Stimulated activated CD8-positive, alpha-beta memory T cell treated with anti-CD3 and anti-CD28 coated beads, Interleukin-15, amount 100 ng/mL, for 1 hour (primary cell): ENCODE measurements around the gene SLC6A6.
"Not testable (repeated sequence)": the region's sequence is repeated elsewhere in the genome, so short reads cannot be mapped to it uniquely, and the experiment has no call there.

Experiments used
- DNase-seq: peaks from one replicate; pipeline ENCODE4 v3.0.0-alpha.2; 2020; ENCODE audit warnings: low read depth

SLC6A6 gene

DNA sequence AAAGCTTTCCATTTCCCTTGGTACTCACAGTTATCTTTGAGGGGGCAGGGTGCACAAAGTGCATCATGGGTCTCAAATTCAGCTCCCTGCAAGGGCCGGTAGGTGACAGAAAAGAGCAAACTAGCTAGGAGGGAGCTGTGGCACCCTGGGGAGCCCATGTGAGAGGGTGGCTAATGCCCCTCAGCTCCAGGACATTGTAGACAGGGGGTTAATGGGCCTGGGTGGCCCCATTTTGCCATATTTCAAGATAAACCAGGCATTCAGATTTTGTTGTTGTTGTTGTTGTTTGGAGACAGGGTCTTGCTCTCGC is 3.7 kb upstream of the SLC6A6 start:
- DNase-seq = no peak

DNA sequence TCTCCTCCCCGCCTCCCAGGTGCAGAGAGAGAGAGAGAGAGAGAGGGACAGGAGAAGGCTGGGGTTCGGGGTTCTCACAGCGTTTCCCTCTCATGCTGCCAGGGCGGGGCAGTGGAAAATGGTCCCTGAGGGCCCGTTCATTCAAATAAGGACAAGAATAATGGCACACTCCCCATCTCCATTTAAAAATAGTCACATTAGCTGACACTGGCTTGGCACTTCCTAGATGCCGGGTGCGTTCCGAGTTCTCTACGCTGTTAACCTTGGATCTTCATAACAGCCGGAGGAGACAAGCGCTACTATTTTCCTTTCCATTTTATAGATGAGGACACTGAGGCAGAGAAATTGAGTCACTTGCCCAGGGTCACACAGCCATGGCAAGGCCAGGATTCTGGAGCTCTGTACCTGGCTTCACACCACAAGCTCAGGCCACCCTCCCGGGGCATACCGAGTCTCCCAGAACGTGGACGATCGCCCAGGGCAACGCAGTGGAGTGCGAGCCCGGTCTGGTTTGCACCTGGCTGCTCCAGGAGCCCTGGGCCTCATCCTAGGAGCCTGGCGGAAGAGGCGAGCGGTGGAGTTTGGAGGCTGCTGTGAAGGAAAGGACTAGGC is 608 bp upstream of the SLC6A6 start:
- no peak for DNase-seq

DNA sequence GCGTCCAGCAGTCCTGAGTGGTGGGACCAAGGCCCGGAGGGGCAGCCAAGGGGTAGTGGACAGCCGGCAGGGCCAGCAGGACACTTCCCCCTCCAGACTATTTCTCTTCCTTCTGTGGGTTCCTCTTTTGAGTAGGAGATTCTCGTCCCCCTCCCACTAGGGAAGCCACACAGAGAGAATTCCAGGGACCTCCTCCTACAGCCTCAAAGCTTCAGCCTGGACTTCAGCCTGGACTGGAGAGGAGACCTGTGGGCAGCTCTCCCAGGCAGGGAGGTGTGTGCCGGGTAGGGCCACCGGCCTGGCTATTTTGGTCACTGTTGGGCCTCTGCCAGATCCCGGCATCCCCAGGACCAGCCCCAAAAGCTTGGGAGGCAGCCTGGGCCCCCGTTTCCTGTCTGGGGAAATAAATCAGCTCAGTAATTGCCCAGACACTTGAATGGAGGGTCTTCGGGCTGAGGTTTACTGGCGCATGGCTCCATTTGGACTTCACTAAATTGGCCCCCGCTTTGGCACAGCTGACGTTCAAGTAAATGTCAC is 1.3 kb downstream of the SLC6A6 start:
- DNase-seq = no peak

DNA sequence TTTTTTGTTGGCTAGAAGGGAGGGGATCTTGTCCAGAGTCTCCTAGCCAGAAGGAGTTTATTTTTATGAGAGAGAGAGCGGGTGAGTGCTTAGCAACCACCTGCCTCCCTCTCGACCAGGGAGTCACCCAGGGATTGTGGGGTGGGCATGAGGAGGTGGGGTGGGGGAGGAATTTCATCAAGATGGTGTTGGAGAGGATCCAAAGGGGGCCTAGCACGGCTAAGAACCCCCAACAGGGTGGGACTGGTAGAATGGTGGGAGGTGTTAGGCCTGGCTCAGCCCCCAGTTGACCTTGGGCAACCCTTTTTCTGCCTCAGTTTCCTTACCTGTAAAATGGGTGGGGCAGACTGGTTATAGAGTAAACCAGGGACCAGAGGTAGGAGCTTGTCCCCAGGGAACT is 1.8 kb downstream of the SLC6A6 start:
- DNase-seq = no peak

DNA sequence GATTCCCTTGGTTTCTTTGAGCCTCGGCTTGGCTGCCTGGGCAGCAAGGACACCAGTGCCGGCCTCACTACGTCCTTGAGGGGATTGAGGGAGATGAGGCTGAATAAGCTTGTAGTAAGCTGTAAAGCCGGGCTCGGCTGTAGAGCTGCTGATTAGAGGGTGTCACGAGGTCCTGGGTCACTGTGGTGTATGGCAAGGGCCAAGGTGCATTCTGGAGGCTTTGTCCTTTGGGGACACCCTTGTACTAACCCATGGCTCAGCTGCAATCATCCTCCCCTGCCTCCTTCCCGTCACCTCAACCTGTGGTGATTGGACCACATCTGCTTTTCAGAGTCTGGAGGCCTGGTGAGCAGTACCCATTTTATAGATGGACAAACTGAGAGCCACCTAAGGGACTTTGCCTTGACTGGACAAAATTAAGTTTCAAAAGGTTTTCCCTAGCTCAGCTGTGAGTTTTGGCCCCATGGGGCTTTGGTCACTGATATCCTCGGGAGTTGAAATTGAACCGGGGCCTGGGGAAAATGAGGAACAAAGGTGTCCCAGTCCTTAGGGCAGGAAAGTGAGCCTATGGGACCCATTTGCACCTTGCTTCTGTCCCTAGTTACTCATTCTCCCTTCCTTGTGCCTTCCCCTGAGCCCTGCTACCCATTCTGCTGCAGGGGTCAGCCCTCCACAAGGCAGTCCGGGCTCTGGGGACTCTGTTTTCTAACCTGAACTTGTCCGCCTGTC is 2.4 kb downstream of the SLC6A6 start:
- no peak for DNase-seq

DNA sequence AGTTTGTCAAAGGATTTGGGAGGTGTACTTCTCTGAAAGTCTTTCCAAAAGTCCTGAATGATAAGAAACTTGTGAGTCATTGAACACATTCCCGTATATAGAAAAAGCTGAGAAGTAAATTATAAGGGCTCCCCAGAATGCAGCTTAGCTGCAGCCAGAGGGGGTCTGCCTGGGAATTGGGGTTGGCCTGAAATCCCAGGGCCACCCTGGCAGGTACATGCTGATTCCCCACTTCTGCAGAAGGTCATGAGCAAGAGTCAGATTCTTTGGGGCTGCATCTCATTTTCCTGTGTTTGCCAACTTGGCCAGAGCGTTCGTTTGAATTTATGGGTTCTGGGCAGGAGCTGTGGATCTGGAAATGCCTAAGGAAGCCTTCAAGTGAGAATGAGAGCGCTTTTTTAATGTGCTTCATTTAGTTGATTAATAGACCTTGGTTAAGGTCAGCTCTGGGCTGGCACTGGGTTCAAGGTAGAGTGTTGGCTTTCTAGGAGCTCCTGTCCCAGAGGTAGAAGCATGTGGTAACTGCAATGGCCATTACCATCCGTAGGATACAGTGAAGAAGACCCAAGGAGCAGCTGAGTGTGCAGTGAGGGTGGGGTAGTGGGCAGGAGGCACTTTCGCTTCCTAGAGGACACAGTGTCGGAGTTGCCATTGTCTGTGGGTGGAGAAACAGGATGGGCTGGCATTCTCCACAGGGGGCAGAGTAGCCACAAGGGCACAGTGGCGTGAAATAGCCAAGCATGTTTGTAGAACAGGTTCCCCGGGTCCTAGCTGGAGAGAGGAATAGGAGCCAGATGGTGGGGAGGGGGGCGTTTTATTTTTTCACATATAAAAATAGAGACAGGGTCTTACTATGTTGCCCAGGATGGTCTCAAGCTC is 3.2 kb downstream of the SLC6A6 start:
- no peak for DNase-seq

DNA sequence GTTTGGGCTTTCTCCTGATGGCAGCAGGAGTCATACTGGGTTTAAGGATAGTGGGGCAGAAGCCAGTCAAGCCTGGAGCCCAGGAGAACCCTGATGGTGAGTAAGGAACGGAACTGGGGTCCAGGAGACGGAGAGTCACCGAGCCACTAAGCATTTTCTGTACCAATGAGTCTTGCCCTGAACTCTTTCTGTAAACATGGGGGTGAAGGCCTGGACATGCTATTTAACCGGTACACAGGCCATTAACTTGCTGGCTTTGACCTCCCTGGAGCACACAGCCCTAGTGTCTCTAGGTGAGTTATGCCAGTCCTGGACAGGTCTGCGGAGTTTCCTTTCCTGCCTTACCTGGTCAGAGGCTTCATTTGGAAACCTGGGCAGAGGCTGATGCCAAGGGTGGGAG is 3.9 kb downstream of the SLC6A6 start:
- DNase-seq = no peak

DNA sequence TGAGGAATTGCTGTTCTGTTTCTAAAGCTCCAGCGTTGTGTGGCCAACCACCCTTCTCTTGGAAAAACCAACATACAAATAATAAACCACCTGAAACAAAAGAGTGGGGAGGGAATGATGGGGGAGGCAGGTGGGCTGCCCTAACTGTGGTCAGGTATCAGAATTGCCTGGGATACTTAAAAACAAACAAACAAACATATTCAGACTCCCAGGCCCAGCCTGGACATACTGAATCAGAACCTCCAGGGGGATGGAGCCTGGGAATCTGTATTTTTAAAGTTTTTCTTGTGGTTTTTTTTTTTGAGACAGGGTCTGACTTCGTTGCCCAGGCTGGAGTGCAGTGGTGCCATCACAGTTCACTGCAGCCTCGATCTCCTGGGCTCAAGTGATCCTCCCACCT is 4.4 kb downstream of the SLC6A6 start:
- DNase-seq = no peak

DNA sequence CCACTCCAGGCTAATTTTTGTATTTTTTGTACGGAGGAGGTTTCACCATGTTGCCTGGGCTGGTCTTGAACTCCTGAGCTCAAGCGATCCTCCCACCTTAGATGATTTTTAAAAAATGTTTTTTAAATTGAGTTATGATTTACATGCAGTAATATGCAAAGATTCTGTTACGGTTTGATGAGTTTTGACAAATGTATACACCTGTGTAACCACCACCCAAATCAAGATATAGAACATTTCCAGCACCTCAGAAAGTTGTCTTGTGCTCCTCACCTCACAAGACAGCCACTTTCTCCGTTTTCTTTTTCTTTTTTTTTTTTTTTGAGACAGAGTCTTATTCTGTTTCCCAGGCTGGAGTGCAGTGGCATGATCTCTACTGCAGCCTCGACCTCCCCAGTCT is 4.8 kb downstream of the SLC6A6 start:
- no peak for DNase-seq

DNA sequence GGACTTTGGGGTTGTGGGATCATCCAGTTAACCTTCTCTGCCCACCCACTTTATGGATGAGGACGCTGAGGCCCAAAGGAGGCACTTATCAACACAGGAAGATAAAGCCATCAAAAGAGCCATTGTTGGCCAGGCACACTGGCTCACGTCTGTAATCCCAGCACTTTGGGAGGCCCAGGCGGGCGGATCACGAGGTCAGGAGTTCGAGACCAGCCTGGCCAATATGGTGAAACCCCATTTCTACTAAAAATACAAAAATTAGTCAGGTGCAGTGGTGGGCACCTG is 7.3 kb downstream of the SLC6A6 start:
- not testable (repeated sequence) for DNase-seq

DNA sequence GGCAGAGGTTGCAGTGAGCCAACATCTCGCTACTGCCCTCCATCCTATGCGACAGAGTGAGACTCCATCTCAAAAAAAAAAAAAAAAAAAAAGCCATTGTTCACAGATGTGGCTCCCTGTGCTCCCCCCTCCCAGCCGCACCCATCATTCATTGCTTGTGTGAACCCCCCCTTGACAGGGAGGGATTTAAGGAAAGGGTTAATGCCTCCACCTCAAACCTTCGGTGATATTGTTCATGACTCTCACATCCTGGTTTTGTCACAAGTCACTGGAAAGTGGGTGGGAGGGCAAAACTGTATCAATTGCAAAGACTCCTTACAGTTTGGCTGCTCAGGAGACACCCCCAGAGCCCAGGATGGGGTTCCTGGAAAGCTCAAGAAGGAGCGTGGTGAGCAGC is 7.7 kb downstream of the SLC6A6 start:
- DNase-seq = no peak

DNA sequence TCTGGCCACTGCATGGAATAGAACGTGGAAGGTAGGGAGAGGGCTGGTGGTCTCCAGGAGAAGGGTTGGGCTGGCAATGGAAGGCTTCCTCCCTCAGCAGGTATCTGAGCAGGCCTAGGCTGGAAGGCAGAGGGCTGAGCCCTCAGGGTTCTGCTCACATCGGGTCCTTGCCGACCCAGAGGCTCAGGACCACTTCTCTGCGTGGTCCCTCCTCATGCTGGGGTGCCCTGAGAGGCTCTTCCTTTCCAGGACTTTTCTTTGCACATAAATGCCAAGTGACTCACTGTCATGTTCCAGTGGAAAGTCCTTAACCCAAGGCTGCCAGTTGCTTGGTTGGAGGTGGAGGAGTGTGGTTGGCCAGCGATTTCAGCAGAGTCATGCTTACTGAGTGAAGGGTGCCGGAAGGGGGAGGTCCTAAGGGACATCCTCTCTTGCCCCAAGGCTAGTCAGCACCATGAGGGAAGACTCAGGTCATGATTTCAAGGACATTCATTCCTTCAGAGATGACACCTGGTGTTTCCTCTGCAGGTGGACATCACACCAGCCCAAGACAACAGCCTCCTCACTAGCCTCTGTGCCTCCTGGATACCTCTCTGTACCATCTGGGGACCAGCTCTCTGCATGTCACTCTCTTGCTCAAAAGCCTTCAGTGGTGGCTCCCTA is 8.2 kb downstream of the SLC6A6 start:
- no peak for DNase-seq

DNA sequence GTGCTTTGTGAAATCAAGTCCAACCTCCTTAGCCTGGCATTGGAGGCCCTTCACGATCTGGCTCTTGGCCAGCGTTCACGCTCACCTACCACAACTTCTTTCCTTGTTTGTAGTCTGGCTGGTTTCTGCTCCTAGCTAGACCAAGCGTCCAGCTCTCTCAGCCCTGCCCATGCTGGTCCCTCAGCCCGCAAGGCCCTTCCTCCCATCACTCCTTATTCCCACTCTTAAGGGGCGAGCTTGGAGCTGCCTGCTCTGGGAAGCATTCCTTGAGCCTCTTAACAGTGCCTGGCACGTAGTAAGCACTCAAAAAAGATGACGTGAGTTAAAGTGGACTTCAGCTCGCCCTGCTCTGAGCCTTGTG is 8.7 kb downstream of the SLC6A6 start:
- DNase-seq = no peak

DNA sequence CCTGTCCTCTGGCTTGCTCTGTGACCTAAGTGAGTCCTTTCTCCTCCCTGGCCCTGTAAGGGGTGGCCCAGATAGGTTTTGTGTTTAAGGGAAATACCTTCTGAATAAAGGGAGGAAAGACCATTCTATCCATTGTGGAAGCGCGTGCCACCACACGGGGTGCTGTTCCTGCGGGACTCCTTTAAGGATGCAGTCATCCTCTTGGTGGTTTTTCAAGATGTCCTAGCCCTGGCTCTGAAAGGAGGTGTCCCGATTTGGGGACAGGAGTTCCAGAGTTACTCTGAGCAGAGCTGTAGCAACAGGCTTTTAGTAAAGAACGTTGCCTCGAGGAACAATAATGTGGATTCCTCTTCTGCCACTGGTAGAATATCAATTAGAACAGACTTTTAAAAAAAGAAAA is 9.6 kb downstream of the SLC6A6 start:
- no peak for DNase-seq

DNA sequence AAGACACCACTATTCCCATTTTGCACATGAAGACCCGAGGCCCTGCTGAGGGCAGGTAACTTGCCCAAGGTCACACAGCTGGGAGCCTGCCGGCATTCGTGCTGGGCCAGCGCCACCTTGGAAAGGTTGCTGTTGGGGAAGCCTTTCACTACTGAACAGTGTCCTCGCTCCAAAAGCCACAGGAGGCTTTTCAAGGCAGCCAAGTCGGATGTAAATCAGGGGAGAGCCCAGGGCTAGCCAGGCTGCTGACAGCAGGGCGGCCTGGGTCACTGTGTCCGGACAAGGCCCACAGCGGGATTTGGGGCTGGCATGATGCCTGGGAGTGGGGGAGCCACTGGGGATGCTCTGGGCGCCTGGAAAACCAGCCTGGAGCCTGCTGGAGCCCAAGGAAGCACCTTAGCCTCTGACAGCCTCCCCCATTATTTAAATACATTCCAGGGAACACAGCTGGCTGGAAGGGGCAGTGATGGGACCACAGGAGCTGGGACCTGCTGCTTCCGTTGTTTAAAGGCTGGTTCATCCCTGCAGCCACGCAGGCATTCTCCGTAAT is 10.5 kb downstream of the SLC6A6 start:
- no peak for DNase-seq

DNA sequence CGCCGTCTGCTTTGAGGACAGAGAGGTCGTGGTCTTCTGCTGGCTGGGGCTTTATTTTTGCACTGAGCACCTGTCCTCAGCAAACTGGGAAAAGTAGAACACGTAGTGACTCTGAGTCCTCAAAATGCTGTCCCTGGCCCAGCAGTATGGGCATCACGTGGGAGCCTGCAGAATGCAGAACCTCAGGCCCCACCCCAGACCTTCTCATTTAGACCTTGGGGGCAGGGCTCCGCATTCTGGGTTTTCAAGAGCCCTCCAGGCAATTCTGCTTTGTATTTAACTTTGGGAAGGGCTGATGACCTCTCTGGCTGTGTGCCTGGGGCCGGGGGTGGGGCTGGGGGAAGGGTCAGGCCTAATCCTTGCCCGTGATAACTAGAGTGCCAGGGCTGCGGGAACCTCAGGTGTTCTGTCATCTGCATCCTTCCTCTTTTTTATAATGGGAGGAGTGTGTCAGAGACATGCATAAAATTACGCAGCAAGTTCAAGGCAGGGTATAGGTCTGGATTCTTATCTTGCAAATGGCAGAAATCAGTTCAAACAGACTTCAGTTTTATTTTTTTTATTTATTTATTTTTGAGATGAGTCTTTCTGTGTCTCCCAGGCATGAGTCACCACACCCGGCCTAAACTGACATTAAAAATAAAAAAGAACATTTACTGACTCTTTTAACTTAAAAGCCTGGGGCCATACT is 11.1 kb downstream of the SLC6A6 start:
- no peak for DNase-seq

DNA sequence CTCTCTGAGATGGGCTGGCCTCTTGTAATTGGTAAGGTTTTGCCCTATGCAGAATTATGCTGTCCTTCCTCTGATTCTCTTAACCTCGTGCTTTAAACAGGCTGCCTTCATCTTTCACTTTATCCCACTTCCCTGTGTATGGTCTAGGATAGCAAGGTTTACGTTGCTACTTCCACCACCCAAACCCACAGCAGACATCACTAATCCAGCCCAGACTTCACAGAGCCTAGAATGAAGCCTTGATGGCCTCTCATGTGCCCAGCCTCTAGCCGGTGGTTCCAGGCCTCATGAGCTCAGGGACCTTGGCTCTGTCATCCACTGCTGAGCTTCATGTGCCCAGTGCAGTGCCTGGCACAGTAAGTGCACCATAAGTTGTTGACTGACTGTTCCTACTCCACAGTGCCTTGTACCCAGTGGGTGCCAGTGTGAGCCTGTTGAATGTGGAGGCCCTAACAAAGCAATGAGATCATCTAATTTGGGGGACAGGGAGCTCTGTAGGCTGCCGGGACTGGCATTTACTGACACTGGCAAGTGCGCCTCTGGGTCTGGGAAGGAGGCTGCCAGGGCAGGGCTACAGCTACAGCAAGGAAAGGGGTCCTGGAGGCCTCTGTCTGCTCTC is 12.5 kb downstream of the SLC6A6 start:
- DNase-seq = no peak

DNA sequence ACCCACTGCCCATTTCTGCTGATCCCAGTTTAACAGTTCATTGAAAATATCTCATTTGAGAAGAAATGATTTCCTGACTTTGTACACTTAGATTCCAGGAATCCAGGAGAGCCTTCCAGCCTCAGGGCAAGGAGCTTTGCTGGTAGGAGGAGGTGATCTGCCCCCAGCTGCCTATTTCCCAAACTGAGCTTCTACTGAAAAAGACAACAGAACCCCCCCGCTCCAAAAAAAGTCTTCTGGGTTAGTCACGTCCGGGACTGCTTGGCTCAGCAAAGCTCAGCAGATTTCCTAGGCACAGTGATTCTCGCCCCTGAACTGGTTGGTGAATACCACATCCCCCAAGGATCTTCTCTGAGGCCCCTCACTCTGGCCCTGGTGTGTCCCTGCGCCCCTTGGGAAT is 13.1 kb downstream of the SLC6A6 start:
- no peak for DNase-seq

DNA sequence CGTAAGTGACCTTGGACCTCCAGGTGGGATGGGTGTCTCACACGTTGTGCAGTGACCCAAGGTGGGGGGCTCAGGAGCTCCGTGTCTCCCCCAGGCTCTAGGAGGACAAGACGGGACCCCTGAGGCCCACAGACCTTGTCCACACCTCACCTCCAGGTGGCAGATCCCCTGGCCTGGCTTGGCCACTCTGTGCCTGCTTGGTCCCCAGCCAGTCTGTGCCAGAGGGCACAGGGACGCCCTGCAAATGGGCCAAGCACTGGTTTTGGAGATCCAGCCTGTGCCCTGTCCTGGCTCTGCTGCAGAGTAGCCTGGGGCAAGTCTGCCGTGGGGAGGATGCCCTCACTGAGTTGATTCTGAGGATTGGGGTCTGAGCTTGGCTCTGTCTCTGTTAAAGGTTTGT is 14.0 kb downstream of the SLC6A6 start:
- no peak for DNase-seq

DNA sequence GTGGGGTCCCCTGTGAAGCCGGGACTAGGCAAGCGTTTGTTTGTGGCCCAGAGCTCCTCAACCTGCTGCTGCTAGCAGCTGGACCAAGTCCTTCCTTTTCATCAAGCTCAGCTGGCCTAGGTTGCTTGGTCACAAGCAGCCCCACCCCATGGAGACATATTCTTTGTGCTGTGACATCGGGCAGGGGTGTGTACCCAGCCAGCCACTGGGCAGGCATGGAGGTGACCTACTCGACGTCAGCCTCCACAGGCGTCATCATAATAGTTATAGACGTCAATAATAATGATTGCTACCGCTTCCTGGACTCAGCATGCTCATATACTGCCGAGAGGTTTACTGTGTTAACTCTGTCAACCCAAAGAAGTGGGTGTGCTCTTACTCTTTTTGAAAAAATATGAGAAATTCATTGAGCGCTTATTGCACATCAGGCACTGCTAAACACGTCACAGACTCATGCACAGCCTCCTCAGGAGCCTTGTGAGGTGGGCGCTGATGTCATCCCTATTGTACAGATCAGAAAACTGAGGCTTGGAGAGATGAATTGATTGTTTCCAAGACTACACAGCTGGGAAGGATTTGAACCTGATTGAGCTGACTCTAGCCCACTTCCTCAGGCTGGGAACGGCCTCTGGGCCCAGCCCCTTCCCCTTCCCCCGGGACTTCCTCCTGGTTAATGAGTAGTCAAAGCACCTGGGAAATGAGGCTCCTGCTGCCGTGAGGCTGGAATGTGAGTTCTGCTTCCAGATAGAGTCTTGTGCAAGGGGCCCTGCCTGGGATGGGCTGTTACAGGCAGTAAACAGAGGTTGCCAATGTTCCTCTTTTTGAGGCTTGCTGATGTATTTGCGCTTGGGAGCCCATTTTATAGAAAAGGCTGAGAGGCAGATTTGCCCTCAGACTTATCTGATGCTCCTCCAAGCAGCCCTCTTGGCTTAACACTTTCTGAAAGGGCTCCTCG is 16.2 kb downstream of the SLC6A6 start:
- no peak for DNase-seq
